GM21528 (cell line): ENCODE results near the gene LILRB2.
A peak's percentile ranks its signal among the peaks of the same experiment; 100 is the strongest.
"Not testable (repeated sequence)": the region's sequence is repeated elsewhere in the genome, so short reads cannot be mapped to it uniquely, and the experiment has no call there.

Experiments
- ATAC-seq: cut with Tn5 transposase; IDR thresholded peaks from one replicate; pipeline ENCODE4 v1.9.1; 2021; ENCODE audit warnings: mild to moderate bottlenecking, moderate library complexity; ENCODE audit not compliant: unreplicated experiment, low FRiP score

The LILRB2 gene

DNA sequence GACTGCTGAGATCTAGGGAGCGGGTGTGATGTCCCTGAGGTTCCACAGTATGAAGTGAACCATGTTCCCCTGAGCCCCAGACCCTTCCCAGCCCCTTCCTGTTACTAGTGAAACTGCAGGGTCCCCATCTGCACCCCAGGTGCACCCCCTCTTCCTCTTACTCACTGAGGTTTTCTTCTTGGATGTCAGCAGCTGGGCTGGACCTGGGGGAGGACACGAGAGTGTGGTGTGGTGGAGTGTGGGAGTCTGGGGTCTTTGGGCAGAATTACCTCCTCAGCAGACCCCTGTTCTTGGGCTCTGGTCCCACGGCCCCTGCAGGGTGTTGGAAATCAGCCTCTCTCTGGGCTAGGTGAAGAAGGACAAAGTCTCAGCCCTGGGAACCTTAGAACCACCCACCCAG, 35.0 kb downstream of the LILRB2 start:
- no peak for ATAC-seq

DNA sequence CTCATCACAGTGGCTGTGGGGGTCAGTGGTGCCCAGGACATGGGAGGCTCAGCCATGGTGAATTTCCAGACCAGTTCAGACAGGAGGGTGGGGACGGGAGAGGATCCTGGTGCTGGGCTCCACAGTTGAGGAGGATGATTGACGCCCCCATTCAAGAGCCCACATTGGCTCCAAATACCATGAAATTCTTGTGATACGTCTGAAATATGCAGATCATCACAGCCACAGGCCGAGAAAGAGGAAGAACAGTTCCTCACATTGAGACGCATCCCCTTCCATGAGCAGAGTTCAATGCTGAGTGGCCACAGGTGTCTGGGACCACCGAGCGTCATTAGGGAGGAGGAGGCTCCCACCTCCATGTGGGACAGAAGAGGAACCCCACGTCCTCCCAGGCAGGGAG, 37.1 kb downstream of the LILRB2 start:
- ATAC-seq = not testable (repeated sequence)

DNA sequence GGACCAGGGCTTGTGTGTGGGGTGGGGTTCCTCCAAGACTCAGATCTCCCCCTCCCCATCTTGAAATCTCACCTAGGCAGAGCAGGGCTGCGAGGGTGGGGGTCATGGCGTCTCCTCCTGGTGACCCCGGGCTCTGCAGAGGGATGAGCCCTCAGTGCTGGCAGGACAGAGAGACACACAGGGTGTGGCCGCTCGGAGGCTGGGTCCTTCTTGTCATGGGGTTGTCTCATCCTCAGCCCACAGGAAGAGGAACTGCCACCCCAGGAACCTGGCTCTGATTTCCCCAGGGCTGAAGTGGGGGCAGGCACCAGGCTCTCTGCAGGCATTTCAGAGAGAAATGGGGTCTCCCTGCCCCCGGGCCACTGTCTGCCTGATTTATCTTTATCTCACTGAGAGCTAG, 38.3 kb downstream of the LILRB2 start, which contains the start of gene LILRA6:
Gene LILRA6, minus strand, starts transcription at position 145 of the 400 bp plus-strand sequence.
- ATAC-seq = not testable (repeated sequence)

DNA sequence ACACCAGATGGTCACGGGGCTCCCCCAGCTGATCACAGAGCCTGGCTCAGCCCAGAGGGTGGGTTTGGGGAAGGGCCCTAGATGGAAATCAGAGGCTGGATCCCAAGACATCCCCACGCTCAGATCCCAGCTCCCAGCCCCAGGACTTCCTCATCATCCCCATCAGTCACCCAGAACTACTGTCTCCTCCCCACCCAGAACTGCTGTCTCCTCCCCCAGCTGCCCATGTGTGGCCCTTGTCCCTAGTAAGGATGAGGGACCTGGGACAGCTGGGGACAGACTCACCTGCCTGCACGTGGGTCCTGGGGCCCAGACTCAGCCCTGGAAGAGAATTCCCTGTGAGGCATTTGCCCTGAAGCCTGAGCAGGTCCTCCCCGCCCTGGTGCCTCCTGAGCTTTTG, 38.7 kb downstream of the LILRB2 start:
- ATAC-seq = not testable (repeated sequence)

DNA sequence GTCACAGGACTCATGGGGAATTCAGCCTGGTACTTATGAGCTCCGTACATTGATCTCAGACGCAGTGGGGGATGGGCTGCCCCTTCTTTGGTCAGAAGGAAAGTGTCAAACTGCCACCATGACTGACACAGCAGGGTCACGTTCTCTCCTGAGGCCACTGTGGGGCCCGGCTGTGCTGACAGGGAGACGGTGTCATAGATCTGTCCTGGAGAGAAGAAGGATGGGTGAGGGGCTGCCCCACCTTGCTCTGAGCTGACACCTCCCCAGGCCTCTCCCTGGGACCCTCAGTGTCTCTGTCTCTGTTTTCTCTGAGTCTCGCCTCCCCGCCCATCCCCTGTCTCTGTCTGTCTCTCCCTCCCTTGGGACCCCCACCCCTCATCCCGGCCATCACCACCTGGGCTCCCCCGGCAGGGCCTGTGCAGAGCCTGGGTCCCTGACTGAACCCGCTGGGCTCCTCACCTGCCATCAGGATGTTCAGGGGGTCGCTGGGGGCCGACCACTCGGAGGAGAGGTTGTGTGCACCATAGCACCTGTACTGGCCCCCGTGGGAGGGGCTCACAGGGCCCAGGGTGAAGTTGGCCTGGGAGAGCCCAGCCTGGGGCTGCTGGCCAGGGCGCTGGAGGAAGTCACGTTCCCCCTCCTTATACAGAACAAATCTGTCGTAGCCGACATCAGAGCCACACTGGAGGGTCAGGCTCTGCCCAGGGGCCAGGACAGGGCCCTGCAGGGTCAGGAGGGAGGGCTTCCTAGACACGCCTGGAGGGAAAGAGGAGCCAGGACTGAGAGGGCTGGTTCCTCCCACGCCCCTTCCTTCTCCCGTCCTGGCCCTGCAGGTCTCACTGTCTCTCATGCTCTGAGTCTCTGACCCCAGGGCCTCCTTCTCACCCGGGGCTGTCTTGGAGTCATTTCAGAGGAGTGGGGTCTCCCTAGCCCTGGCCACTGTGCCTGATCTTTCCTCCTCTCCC, 40.3 kb downstream of the LILRB2 start:
- not testable (repeated sequence) for ATAC-seq

DNA sequence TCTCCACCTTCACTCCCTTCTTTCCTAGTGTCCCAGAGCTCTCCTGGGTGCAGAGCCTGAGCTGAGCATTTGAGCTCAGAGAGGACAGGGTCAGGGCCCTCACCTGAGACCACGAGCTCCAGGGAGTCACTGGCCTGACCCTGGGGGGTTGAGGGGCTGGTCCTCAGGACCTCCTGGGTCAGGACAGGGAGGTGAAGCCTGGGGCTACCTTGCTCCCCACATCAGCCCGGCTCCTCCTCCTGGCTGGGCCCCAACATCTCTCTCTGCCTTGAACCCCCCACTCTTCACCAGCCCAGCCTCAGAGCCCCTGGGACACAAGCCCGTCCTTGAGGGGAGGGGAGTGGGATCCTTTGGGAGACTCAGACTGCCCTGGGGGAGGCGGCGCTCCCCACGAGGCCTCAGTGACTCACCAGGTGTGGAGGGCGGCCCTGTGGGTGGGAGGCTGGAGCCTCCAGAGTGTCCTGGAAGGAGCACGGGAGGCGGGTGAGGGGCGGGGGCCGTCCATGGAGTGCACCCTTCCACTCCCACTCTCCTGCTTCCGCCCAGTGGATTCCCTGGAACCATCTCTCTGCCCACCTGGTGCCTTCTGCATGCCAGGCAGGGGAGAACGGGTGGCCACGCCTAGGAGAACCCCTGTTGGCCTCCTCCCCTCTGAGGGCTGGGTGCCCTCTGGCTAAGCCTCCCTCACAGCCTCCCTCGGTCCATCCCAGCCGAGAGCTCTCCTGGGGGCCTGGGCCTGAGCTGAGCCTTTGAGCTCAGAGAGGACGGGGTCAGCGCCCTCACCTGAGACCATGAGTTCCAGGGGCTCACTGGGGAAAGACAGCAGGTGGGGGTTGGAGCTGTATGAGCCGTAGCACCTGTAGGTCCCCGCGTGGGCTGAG, 41.2 kb downstream of the LILRB2 start:
- not testable (repeated sequence) for ATAC-seq

DNA sequence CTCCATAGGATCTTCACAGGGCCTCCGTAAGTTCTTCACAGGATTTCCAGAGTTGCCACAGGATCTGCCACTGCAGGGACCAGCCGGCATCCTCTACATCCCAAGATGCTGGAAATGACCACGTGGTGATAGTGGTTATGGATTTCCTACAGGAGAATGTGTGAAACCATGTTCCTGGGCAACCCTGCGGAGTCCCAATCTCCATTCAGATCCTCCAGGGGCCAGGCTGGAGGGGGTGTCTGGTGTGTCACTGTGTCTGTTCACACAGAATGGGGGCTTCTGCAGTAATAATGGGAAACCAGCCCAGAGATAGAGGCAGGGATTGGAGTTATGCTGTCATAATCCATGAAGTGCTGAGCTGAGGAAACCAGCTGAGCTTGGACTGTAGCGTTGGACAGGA, 47.0 kb downstream of the LILRB2 start:
- no peak for ATAC-seq

DNA sequence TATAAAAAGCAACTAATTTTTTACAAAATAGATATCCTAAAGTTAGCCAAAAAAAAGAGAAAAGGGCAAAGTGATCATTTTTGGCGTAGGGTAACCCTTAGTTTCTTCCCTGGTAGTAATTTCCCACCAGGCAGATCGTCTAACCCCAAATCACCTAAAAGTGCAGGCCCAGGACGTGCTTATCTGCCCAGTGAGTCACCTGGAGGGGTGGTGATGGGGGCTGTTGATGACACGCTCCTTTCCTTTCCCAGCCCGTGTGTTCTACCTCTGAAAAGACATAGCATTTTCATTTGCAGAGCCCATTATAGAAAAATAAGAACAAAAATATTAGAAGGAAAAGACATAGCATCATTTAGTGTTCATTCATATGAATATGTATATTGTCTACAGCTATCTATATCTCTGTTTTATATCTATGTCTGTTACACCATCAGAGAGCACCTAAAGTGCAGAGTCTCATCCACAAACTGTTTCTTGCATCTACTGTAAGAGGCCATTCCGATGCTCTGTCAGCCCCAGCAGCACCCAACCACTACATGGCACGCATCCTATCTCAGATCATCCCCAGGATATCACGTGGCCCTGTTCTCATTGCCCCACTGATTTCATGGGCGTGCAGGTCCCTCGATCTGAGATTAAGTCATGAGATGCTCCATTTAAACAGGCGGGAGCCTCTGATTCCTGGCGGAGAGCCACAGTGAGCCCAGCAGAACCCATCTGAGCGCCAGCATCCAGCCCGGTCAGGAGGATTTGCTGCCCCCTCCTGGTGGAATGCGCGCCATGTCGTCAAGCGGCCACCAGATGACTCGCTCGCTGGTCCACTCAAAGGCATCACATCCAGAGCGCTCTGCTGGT, 49.6 kb downstream of the LILRB2 start:
- ATAC-seq = peak; percentile 75

DNA sequence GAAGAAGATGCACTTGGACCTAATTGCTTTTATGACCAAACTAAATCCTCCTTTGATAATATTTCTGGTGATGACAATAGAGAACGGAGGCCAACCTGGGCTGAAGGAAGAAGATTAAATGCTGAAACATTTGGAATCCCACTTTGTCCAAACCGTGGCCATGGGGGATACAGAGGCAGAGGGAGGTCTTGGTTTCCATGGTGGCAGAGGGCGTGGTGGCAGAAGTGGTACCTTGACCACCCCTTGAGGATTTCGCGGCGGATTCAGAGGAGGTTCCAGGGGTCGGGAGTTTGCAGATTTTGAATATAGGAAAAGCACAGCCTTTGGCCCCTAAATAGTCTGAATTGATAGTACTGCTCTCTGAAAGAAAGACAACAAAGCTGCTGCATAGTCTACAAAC, 50.9 kb downstream of the LILRB2 start:
- no peak for ATAC-seq

DNA sequence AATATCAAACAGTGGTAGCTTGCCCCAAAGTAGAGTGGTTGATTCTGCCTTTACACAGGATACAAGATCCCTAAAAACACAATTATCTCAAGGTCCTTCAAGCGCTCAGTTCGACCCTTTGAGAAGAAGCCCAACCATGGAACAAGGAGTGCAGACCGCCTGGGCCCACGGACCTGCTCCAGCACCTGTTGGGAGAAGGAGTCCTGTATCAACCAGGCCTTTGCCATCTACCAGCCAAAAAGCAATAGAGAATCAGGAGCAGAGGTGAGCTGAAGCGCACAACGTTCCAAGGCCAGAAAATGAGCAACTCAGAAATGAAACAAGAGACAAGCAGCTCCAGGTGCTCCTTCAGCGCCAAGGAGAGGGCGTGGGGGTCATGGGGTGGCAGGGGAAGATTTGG, 51.8 kb downstream of the LILRB2 start:
- no peak for ATAC-seq

DNA sequence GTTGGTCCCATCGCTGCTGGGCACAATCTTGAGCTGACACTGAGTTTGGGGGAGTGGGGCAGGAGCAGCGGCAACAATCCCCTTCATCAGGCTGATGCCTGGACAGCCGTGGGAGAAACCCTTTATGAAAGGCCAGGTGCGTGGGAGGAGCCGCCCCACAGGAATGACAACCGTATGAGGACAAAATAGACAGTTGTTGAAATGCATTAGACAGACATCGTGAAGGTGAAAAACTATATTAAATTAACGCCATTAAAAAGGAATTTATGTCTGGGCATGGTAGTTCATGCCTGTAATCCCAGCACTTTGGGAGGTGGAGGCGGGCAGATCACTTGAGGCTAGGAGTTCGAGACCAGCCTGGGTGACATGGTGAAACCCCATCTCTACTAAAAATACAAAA, 56.3 kb downstream of the LILRB2 start:
- not testable (repeated sequence) for ATAC-seq

DNA sequence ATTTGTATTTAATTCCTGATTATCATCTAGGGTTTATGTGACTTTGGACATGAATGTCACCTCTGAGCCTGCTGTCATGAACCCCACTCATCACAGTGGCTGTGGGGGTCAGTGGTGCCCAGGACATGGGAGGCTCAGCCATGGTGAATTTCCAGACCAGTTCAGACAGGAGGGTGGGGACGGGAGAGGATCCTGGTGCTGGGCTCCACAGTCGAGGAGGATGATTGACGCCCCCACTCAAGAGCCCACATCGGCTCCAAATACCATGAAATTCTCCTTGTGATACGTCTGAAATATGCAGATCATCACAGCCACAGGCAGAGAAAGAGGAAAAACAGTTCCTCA, 57.0 kb downstream of the LILRB2 start:
- ATAC-seq = not testable (repeated sequence)
